ENCODE results near the gene C19orf67. TPM values are rescaled to one million over a fixed set of nuclear protein-coding genes. Genes with fewer than 3 reads are reported as not detected.

C19orf67 gene
- polyA plus RNA-seq, 1 donor from 2014 or later, result not detected

- peaks cover 0 to 1% (median 0%) of the 10 kb centered on the region in 3 donors for H3K9me3 Mint-ChIP-seq
- H3K36me3 Mint-ChIP-seq, result no peaks in the 10 kb centered on the region
- no peaks in the 10 kb centered on the region for H3K27me3 Mint-ChIP-seq
- H3K4me3 Mint-ChIP-seq, result peak overlapping the region; percentile 87 to 98 (median 96)
- H3K27ac Mint-ChIP-seq, result peak overlapping the region; percentile 87 to 96 (median 90)
- H3K4me1 Mint-ChIP-seq, result peaks cover 4 to 7% (median 5%) of the 10 kb centered on the region in 3 donors
These were observed 3.5 kb downstream of the C19orf67 start for GRCh38 chr19:14081797-14082674.

- peaks cover 0 to 1% (median 0%) of the 10 kb centered on the region in 3 donors for H3K9me3 Mint-ChIP-seq
- H3K4me1 Mint-ChIP-seq, result peaks cover 4 to 9% (median 5%) of the 10 kb centered on the region in 3 donors
- H3K36me3 Mint-ChIP-seq, result no peaks in the 10 kb centered on the region
- peak overlapping the region; percentile 87 to 96 (median 90) for H3K27ac Mint-ChIP-seq
- H3K27me3 Mint-ChIP-seq, result no peaks in the 10 kb centered on the region
- H3K4me3 Mint-ChIP-seq, result peak overlapping the region; percentile 87 to 98 (median 96)
These were observed 4.4 kb downstream of the C19orf67 start for GRCh38 chr19:14080887-14081796.

DNA sequence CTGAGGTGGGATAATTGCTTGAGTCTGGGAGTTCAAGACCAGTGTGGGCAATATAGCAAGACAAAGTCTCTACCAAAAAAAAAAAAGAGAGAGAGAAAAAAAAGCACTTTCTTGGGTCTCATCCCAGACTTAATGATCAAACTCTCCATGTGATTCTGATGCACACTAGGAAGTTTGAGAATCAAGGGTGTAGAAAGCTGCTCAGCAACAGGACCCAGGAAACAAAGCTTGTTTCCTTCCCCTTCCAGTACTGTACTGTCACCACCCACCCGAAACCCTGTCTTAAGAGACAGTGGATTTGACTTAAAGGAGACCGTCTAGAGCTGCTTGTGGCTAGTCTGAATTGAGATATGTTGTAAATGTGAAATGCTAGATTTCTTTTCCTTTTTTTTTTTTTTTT lies 7.2 kb downstream of the C19orf67 start:
- Mint-ChIP-seq H3K4me3 (peak overlapping the region in 2 of 4 donors; percentile 65 to 80), H3K36me3 (no peaks in the 10 kb centered on the region), H3K27me3 (no peaks in the 10 kb centered on the region), H3K4me1 (peaks cover 9 to 13% (median 10%) of the 10 kb centered on the region in 3 donors), H3K27ac (no peak overlapping the region), H3K9me3 (no peaks in the 10 kb centered on the region)

DNA sequence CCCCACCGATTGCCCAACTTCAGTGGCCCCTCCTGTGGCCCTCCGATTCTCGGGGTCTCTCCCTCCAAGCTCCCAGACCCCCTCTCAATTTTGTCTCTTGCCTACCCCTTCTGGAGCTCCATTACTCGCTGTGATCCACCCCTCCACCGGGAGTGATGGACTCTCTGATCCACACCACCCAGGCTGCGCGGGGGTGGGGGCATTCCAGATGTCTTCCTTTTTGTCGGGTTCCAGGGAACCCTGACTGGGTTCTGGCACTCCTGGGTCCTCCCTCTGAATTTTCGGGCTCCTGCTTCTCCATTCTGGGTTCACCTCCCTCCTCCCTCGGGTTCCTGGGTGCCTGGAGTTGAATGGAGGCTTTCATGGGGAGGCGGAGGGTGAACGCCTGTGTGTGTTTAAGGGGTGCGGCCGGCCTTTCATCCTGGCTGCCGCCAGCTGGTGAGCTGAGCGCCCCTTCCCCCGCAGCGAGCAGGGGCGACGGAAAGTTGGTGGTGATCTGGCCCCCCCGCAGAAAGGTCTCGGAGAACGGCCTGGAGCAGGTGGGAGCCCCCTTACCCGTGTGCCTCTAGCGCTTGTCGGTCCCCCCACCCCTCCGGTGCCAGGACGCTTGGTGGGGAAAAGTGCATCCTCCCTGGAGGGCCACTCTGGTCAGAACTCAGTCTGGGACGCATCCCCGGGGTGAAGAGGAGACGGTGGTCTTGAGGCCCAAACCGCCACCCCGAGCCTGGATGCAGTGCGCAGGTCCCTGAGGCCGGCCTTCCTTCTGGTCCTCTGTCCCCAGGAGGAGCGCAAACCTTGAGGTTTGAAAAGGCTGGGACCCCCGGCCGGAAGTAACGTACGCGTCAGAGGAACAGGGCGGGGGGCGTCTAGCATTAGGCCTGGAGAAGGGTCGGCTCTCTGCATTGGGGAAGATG lies 11.4 kb downstream of the C19orf67 start:
- Mint-ChIP-seq H3K9me3 (no peaks in the 10 kb centered on the region), H3K27me3 (no peaks in the 10 kb centered on the region), H3K4me3 (peak overlapping the region; percentile 85 to 97 (median 90)), H3K4me1 (peaks cover 5 to 8% (median 5%) of the 10 kb centered on the region in 3 donors), H3K27ac (peak overlapping the region in 2 of 3 donors; percentile 27 to 78), H3K36me3 (peaks cover 1% of the 10 kb centered on the region)

GRCh38 chr19:14073261-14073924 lies 12.2 kb downstream of the C19orf67 start:
- Mint-ChIP-seq H3K4me1 (peaks cover 5 to 8% (median 5%) of the 10 kb centered on the region in 3 donors), H3K27ac (peak overlapping the region in 1 of 3 donors; percentile 78), H3K4me3 (peak overlapping the region; percentile 85 to 97 (median 90)), H3K36me3 (peaks cover 1% of the 10 kb centered on the region), H3K9me3 (no peaks in the 10 kb centered on the region), H3K27me3 (no peaks in the 10 kb centered on the region)

- peak within 1 kb of the TSS; percentile 85 to 97 (median 90) for H3K4me3 Mint-ChIP-seq
- peaks cover 5% of the 10 kb centered on the region in 3 donors for H3K4me1 Mint-ChIP-seq
- H3K27me3 Mint-ChIP-seq, result no peaks in the 10 kb centered on the region
- H3K27ac Mint-ChIP-seq, result peak within 1 kb of the TSS in 1 of 3 donors; percentile 78
- no peaks in the 10 kb centered on the region for H3K9me3 Mint-ChIP-seq
- H3K36me3 Mint-ChIP-seq, result peaks cover 1% of the 10 kb centered on the region
These were observed 12.9 kb downstream of the C19orf67 start, which contains the start of gene MISP3 for GRCh38 chr19:14072535-14073260. Gene MISP3 (plus strand): TSS chr19:14072786. CDS start chr19:14073310, 524 bp downstream.

DNA sequence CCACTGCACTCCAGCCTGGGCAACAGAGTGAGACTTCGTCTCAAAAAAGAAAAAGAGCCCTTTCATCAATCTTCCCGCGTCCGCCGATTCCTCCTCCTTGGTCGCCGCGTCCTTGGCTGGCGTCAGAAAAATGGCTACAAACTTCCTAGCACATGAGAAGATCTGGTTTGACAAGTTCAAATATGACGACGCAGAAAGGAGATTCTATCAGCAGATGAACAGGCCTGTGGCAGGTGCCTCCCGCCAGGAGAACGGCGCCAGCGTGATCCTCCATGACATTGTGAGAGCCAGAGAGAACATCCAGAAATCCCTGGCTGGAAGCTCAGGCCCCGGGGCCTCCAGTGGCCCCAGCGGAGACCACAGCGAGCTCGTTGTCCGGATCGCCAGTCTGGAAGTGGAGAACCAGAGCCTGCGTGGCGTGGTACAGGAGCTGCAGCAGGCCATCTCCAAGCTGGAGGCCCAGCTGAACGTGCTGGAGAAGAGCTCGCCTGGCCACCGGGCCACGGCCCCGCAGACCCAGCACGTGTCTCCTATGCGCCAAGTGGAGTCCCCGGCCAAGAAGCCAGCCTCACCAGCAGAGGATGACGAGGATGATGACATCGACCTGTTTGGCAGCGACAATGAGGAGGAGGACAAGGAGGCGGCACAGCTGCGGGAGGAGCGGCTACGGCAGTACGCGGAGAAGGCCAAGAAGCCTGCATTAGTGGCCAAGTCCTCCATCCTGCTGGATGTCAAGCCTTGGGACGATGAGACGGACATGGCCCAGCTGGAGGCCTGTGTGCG lies 15.1 kb downstream of the C19orf67 start:
- H3K9me3 Mint-ChIP-seq, result peaks cover 0 to 1% (median 0%) of the 10 kb centered on the region in 3 donors
- H3K27ac Mint-ChIP-seq, result no peak overlapping the region
- peaks cover 1% of the 10 kb centered on the region for H3K36me3 Mint-ChIP-seq
- peaks cover 2% of the 10 kb centered on the region for H3K27me3 Mint-ChIP-seq
- peaks cover 4 to 5% (median 5%) of the 10 kb centered on the region in 3 donors for H3K4me1 Mint-ChIP-seq
- H3K4me3 Mint-ChIP-seq, result peak overlapping the region in 1 of 4 donors; percentile 38

GRCh38 chr19:14066134-14066533 lies 19.4 kb downstream of the C19orf67 start:
- Mint-ChIP-seq H3K36me3 (peaks cover 3% of the 10 kb centered on the region), H3K9me3 (peaks cover 0 to 1% (median 0%) of the 10 kb centered on the region in 3 donors), H3K4me1 (no peaks in the 10 kb centered on the region), H3K27ac (no peak overlapping the region), H3K27me3 (peaks cover 2% of the 10 kb centered on the region), H3K4me3 (peak overlapping the region in 1 of 4 donors; percentile 61)

- H3K27ac Mint-ChIP-seq, result no peak overlapping the region
These were observed 22.5 kb downstream of the C19orf67 start for GRCh38 chr19:14063105-14063504.

GRCh38 chr19:14062558-14062855 lies 23.1 kb downstream of the C19orf67 start:
- no peak overlapping the region for H3K27ac Mint-ChIP-seq
- peaks cover 0 to 3% (median 3%) of the 10 kb centered on the region in 3 donors for H3K4me1 Mint-ChIP-seq
- H3K9me3 Mint-ChIP-seq, result peaks cover 0 to 1% (median 0%) of the 10 kb centered on the region in 3 donors
- H3K4me3 Mint-ChIP-seq, result no peak overlapping the region
- peaks cover 2% of the 10 kb centered on the region for H3K36me3 Mint-ChIP-seq
- peaks cover 20% of the 10 kb centered on the region for H3K27me3 Mint-ChIP-seq

More at GRCh38 chr19:14063105-14063504, 22.5 kb downstream of the C19orf67 start:
- Mint-ChIP-seq H3K4me3 (no peak overlapping the region), H3K27me3 (peaks cover 15% of the 10 kb centered on the region), H3K36me3 (peaks cover 2% of the 10 kb centered on the region), H3K9me3 (peaks cover 0 to 1% (median 0%) of the 10 kb centered on the region in 3 donors), H3K4me1 (peaks cover 0 to 3% (median 3%) of the 10 kb centered on the region in 3 donors)

DNA sequence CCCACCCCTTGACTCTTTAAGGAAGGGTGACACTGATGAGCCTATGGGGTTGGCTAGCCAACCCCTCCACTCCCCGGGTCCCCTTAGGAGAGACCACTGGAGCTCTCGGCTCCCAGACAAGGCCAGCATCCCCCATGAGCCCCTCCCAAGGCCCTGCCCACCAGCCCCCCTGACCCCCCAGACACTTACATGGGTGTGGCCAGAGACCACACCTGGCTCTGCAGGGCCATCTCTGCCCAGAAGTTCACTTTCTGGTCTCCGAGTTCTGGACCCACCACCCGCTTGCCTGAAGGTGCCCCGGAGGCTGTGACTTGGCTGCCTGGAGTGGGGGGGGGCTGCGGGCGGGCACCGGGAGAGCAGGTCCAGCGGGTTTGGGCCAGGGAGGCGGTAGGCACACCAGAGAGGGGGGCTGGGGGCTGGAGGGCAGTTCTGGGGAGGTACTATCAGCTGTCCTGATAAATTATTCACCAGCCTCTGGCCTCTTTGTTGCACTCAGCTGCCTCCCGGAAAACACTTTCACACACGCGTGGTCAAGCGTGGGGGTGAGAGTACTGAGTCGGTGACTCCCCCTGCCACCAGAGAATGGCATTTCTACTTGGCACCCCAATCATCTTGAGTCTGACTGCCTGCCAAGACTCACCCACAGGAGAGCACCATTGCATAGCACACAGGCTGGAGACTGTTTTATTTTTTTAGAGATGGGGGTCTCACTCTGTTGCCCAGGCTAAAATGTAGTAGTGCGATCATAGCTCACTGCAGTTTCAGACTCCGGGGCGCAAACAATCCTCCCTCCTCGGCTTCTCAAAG lies 23.6 kb downstream of the C19orf67 start, which contains the start of gene PALM3:
Gene PALM3 (minus strand): TSS at position 326 of the 807 bp plus-strand sequence. CDS start 96 bp downstream, at position 230.
- Mint-ChIP-seq H3K27ac (no peak within 1 kb of the TSS), H3K9me3 (peaks cover 0 to 1% (median 0%) of the 10 kb centered on the region in 3 donors), H3K4me3 (no peak within 1 kb of the TSS), H3K36me3 (peaks cover 2% of the 10 kb centered on the region), H3K4me1 (peaks cover 0 to 3% (median 3%) of the 10 kb centered on the region in 3 donors), H3K27me3 (peaks cover 23% of the 10 kb centered on the region)

All from IgD-negative memory B cell (primary cell).